ENCODE data around the gene PCCA.

Gene PCCA

DNA sequence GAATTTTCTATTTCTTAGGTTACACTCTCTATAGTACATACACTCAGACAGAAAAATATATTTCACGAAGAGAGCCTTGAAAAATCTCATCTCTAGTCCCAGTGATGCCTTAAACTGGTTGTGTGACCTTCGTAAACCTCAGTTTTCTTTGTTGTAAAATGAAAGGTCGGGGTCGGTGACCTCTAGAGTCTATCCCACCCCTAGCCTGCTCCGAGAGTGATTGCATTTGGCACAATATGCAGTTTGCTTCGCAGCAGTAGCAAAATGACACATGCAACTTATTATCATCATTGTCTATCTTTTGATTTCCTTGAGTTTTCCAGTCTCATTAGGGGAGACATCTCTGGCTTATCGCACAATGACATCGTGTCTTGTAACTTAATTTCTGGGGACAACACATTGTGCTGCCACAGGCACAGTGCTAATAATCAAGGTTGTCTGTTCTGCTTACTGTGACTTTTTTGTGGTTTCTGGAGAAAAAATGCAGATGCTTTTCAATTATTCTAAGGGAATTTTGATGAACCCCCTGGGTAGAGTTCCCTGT is 384.7 kb downstream of the PCCA start:
- no peak for DNase-seq

DNA sequence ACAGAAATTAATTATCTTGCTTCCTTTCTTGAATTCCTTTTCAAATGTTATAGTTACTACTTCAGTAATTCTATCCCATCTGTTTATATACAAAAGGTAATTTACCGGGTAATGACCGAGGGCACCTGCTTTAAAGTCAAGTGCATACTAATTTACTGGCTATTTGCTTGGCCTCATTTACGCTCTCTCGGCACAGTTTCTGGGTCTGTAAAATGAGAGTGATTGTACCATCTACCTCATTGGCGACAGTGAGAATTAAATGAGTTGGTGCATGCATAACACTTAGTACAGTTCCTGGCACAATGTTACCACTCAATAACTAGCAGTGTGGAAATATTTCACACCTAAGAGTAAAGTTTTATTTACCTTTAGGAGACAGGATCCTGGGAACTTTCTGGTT is 388.1 kb downstream of the PCCA start:
- no peak for DNase-seq

DNA sequence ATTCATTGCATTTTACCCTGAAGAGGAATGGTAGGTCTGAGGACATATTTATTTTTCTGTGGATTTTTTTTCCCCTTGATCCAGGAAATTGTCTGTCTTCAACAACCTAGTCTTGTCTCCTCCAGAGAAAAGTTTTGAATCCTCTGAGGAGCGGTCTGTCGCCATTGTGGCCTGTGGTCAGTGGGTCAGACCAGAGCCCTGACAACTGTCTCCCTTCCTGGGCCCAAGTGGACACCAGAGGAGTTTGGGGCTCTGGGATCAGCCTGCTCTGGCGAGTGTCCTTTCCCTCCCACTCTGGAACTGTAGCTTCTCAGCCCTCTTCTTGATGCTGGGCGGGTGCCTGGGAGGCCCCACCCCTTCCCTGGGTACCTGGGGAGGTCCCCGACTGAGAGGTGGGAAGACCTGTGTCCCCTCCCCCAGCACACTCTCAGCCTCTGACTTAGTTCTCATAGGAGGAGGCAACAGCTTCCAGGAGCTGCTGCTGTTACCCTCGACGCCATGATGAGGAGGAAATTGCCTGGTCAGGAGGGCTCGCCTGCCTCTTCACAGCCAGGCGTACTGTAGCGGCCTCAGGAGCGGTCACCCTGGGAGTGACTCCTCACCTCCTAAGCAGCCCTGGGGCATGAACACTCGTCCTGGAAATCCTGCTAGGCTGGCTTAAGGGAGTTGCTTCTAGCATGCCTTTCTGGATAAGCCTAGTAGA is 389.4 kb downstream of the PCCA start:
- DNase-seq, result peak; percentile 81

DNA sequence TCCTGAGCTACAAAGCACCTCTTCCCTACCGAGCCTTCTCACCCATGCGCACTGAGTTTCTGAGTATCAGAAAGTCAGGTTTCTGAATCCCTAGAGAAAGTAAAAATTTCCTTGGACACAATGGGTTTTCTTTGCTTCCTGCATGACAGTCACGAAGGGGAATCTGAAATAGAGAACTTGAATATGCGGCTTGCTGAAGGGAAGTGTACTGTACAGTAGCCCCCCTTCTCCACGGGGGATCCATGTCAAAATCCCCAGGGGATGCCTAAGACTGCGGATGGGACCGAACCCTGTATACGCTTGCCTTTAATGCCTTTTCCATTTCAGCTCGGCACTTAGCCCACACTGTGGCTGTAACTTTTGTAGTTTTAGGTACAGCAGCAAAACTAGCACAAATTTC is 391.8 kb downstream of the PCCA start:
- no peak for DNase-seq

GRCh38 chr13:100483139-100483538 is 394.2 kb downstream of the PCCA start:
- DNase-seq, result no peak

GRCh38 chr13:100483841-100484381 is 395.0 kb downstream of the PCCA start:
- no peak for DNase-seq

GRCh38 chr13:100484702-100485101 is 395.8 kb downstream of the PCCA start:
- DNase-seq, result no peak

- no peak for DNase-seq
Observed at GRCh38 chr13:100485265-100485664, 396.4 kb downstream of the PCCA start.

DNA sequence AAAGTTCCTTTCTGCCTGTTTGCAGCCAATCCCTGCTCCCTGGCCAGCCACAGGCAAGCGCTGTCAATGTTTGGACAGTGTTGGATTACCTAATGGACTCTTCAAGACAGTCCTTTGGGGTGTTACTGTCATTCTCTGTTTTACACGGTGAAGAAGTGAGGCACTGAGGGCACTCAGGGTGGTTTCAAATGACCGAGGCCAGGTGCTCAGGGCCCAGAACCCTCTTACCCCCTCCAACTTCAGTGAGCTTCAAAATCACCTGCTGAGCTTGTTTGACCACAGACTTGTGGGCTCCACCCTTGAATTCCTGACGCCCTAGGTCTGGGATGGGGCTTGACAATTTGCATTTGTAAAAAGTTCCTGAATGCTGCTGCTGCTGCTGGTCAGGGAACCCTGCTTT is 401.8 kb downstream of the PCCA start:
- DNase-seq, result peak; percentile 80

DNA sequence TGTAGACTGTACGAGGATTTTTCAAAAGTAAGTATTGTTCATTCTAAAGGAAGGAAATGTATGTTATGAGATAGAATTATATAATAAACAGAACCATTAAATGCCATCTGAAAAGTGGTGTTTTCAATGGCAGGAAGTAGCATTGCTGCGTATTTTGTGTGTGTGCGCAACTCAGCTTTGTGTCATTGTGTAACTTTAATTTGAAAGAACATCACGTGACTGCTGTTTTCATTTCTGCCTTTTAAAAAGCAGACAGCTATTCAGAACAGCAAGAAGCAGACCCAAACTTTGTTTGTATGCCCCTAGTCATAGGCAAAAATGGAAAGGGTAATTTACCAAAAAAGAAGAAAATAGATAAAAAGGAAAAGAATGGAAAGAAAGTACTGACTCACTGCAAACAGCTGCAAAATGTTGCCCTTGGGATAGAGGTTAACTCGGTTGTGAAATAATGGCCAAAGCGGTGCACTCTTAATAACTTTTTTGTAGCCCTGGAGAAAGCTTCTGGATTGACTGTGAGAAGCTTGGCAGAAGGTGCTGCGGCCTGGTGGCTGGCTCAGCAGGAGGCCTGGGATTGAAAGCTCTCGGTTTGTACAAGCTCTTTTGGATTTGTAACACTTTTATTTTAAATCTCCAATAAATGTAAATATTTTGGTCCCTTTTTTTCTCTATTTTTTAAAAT is 402.4 kb downstream of the PCCA start:
- DNase-seq, result no peak

GRCh38 chr13:100493418-100493817 is 404.5 kb downstream of the PCCA start:
- no peak for DNase-seq

DNA sequence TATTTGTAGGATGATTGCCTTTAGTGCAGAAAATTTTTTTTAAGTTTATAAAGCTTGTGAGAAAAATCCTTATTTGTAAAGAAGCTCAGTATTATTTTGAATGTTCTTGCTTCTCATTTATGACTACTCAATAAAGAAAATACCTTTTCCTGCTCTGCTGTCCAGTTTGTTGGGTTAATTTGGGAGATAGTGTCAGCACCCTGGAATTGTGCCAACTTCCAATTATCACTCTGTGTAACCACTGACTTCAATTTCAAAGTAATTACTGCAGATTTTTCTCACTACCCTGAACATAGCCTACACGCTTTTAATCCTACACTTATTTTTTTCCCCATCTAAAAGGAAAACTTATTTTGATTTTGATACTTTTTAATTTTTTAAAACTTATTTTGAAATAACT is 406.6 kb downstream of the PCCA start:
- DNase-seq, result no peak

- DNase-seq, result no peak
Observed at GRCh38 chr13:100497389-100497788, 408.5 kb downstream of the PCCA start.

DNA sequence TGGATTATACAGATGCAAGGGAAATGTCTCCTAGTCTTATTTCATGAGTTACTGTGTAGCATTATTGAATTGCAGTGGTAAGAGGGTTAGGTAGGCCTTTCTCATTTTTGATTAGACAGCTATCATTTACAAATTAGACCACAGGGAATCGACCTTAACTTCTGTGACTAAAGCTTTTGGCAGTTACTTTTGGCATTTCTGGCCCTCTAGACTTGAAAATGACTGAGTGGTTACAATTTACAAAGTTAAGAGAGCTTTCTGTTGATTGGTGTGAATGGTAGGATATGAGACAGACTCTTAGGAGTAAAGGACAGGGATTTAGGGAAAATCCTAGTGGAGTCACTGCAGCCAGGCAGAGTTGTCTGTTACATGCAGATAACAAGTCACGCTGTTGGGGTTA is 413.6 kb downstream of the PCCA start:
- no peak for DNase-seq

- DNase-seq, result no peak
Observed at GRCh38 chr13:100503622-100504021, 414.7 kb downstream of the PCCA start.

GRCh38 chr13:100506154-100506553 is 417.3 kb downstream of the PCCA start:
- DNase-seq, result no peak

DNA sequence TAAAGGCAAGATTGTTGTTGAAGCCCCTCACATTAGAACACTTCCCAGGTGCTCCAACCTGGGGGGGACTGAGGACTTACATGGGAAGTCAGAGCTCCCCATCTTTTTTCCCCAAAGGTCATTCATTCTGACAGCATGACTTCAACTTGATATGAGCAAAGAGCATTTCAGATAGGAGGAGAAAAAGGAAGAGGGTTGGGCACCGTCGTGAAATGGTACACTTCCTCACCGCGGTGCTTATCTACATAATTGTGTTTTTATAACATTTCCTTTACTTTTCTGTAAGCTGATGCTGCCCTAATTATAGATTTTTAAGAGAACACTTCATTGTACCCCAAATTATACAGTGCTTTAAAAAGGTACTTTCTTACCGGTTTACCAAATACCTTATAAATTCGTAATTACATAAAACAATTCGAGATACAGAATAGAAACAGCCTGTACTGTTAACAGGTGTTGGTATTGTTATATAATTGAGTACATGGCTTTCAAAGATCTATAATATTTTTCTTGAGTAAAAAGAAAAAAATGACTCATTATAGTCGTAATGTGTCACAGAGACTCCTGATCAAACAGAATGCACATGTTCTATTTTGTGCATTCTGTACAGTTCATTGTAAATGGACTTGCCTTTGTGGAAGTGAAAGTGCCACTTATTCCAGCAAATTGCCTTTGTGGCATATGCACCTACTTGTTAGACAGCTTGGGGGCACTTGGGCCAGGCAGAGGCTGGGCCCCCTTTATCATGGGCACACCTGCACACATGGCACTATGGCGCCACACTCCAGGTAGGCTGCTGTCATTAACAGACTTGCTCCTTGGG is 417.9 kb downstream of the PCCA start:
- no peak for DNase-seq

GRCh38 chr13:100508455-100508854 is 419.6 kb downstream of the PCCA start:
- DNase-seq, result no peak

- DNase-seq, result no peak
Observed at GRCh38 chr13:100508996-100509395, 420.1 kb downstream of the PCCA start.

GRCh38 chr13:100510208-100510957 is 421.5 kb downstream of the PCCA start:
- no peak for DNase-seq

DNA sequence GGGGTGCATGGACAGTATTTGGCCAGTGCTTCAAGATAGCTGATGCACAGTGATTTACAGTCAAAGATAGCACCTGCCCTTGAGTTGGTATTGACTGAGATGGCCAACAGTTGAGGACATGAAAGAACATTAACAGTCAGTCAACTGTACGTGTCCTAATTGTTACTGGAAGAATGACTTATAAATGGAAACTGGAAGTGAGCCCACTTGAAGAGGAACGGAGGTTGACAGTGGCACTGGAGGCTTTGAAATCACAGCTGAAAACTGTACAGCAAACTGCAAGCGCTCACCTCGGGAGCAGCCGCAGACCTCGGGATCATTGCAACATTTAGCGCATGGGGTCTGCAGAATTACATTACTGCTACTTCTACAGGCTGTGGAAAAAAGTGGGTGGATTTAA is 422.6 kb downstream of the PCCA start:
- no peak for DNase-seq

DNA sequence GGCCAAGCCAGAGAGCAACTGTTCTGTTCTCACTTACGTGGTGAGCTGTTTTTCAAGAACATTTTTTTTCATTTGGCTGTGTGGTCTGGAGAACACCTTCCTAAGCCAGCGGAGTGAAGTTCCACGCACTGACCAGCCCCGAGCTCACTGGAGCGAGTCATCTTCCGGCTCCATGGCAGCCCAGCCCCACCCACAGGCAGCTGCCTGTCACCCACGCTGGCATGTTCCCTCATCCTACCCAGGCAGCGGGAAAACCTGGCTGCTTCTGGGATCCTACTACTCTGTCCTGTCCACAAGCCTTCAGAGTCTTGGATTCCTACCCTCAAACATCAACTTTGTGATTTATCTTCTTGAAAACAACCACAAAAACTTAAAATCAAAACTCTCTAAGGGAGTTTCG is 423.5 kb downstream of the PCCA start:
- DNase-seq, result peak; percentile 79

GRCh38 chr13:100513171-100513570 is 424.3 kb downstream of the PCCA start:
- DNase-seq, result no peak

Measured in islet precursor cell (in vitro differentiated cells).